ENCODE results near the gene PLCB1.

PLCB1 gene

GRCh38 chr20:8757146-8757545 lies 625.1 kb downstream of the PLCB1 start:
- no peak for TF ChIP-seq SIN3A (IDR thresholded peaks at IDR 0.05; ENCODE audit: borderline replicate concordance, insufficient read depth, low read length)

- TF ChIP-seq TAF1 (IDR thresholded peaks at IDR 0.05; ENCODE audit: borderline replicate concordance, insufficient read depth, low read length), result no peak
- TF ChIP-seq POLR2AphosphoS5 (IDR thresholded peaks at IDR 0.05; ENCODE audit: low read depth, low read length), result no peak
- no peak for TF ChIP-seq FOXP2 (optimal IDR thresholded peaks at IDR 0.05; ENCODE audit: borderline replicate concordance, extremely low read depth, extremely low read length, insufficient read depth)
- no peak for TF ChIP-seq REST (IDR thresholded peaks at IDR 0.05; ENCODE audit: insufficient read depth in 1 of 2, low read depth in 2 of 2, low read length in 2 of 2)
- TF ChIP-seq SIN3A (IDR thresholded peaks at IDR 0.05; ENCODE audit: borderline replicate concordance, insufficient read depth, low read length), result no peak
Measured at GRCh38 chr20:8764344-8764962, 632.4 kb downstream of the PLCB1 start.

DNA sequence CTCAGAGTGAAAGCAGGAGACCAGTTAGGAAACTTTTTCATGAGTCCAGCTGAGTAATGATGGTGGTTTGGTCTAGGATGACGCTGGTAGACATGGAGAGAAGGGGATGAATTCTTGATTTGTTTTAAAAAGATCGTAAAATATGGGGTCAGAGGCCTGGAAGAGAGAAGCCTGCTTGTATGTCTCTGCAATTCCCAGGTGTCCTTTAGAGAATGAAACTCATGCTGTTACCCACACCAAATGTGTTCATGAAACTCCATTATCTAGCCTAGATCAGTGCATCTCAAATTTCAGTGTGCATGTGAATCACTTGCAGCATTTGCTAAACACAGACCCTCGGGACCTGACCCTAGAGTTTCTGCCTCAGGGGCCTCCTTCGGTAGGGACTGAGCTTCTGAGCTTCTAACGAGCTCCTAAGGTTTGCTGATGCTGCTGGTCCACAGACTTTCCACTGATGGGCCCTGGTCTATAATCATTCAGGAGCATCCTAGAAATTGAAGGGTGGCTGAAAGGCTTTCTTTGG lies 634.9 kb downstream of the PLCB1 start:
- TF ChIP-seq SIN3A (IDR thresholded peaks at IDR 0.05; ENCODE audit: borderline replicate concordance, insufficient read depth, low read length) (no peak), TAF1 (IDR thresholded peaks at IDR 0.05; ENCODE audit: borderline replicate concordance, insufficient read depth, low read length) (no peak)

GRCh38 chr20:8774412-8774811 lies 642.3 kb downstream of the PLCB1 start:
- TF ChIP-seq REST (IDR thresholded peaks at IDR 0.05; ENCODE audit: insufficient read depth in 1 of 2, low read depth in 2 of 2, low read length in 2 of 2) (no peak), POLR2AphosphoS5 (IDR thresholded peaks at IDR 0.05; ENCODE audit: low read depth, low read length) (no peak), SIN3A (IDR thresholded peaks at IDR 0.05; ENCODE audit: borderline replicate concordance, insufficient read depth, low read length) (no peak), TAF1 (IDR thresholded peaks at IDR 0.05; ENCODE audit: borderline replicate concordance, insufficient read depth, low read length) (no peak), FOXP2 (optimal IDR thresholded peaks at IDR 0.05; ENCODE audit: borderline replicate concordance, extremely low read depth, extremely low read length, insufficient read depth) (no peak)

DNA sequence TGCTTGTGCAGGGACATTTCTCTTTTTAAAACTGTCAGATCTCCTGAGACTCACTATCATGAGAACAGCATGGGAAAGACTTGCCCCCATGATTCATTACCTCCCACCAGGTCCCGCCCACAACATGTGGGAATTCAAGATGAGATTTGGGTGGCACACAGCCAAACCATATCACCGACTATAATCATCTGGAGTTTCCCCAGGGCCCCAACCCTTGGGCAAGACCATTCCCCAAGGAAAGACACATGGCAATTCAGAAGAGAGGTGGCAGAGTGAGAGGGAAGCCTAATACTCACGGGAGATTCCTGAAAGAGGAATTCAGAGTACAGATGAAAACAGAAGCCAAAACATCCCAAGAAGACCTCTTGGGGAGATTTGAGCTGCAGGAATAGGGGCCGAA lies 645.8 kb downstream of the PLCB1 start:
- TF ChIP-seq FOXP2 (optimal IDR thresholded peaks at IDR 0.05; ENCODE audit: borderline replicate concordance, extremely low read depth, extremely low read length, insufficient read depth) (no peak), SIN3A (IDR thresholded peaks at IDR 0.05; ENCODE audit: borderline replicate concordance, insufficient read depth, low read length) (no peak), TAF1 (IDR thresholded peaks at IDR 0.05; ENCODE audit: borderline replicate concordance, insufficient read depth, low read length) (no peak), POLR2AphosphoS5 (IDR thresholded peaks at IDR 0.05; ENCODE audit: low read depth, low read length) (no peak), REST (IDR thresholded peaks at IDR 0.05; ENCODE audit: insufficient read depth in 1 of 2, low read depth in 2 of 2, low read length in 2 of 2) (no peak)

- TF ChIP-seq SIN3A (IDR thresholded peaks at IDR 0.05; ENCODE audit: borderline replicate concordance, insufficient read depth, low read length) (no peak), POLR2AphosphoS5 (IDR thresholded peaks at IDR 0.05; ENCODE audit: low read depth, low read length) (no peak), REST (IDR thresholded peaks at IDR 0.05; ENCODE audit: insufficient read depth in 1 of 2, low read depth in 2 of 2, low read length in 2 of 2) (no peak), FOXP2 (optimal IDR thresholded peaks at IDR 0.05; ENCODE audit: borderline replicate concordance, extremely low read depth, extremely low read length, insufficient read depth) (no peak), TAF1 (IDR thresholded peaks at IDR 0.05; ENCODE audit: borderline replicate concordance, insufficient read depth, low read length) (no peak)
Measured at GRCh38 chr20:8778387-8778786, 646.3 kb downstream of the PLCB1 start.
